HG02840 (cell line): ENCODE measurements around the gene ARL8B.
A peak's percentile ranks its signal among the peaks of the same experiment; 100 is the strongest.
"Not testable (repeated sequence)": the region's sequence is repeated elsewhere in the genome, so short reads cannot be mapped to it uniquely, and the experiment has no call there.

Experiments
- ATAC-seq: cut with Tn5 transposase; IDR thresholded peaks from one replicate; pipeline ENCODE4 v1.9.1; 2021; ENCODE audit warnings: mild to moderate bottlenecking, moderate library complexity, moderate number of reproducible peaks; ENCODE audit not compliant: unreplicated experiment, low FRiP score

The ARL8B gene

GRCh38 chr3:5122030-5122740 lies at the start of gene ARL8B:
Gene ARL8B, plus strand, starts transcription at chr3:5122292. Its CDS starts 174 bp downstream, at chr3:5122466.
- peak; percentile 92 for ATAC-seq

- ATAC-seq: no peak
Measured at GRCh38 chr3:5073374-5074085, 48.6 kb upstream of the ARL8B start.

GRCh38 chr3:5078151-5078550 lies 43.9 kb upstream of the ARL8B start:
- ATAC-seq: no peak

- ATAC-seq: no peak
Measured at GRCh38 chr3:5079761-5080160, 42.3 kb upstream of the ARL8B start.

- ATAC-seq: no peak
Measured at GRCh38 chr3:5080779-5081550, 41.1 kb upstream of the ARL8B start.

- not testable (repeated sequence) for ATAC-seq
Measured at GRCh38 chr3:5081973-5082788, 39.9 kb upstream of the ARL8B start.

- ATAC-seq: no peak
Measured at GRCh38 chr3:5082789-5083115, 39.3 kb upstream of the ARL8B start.

GRCh38 chr3:5084224-5084623 lies 37.9 kb upstream of the ARL8B start:
- no peak for ATAC-seq

- ATAC-seq: no peak
Measured at GRCh38 chr3:5086708-5087107, 35.4 kb upstream of the ARL8B start.

- no peak for ATAC-seq
Measured at GRCh38 chr3:5087209-5087608, 34.9 kb upstream of the ARL8B start.

- no peak for ATAC-seq
Measured at GRCh38 chr3:5090197-5090596, 31.9 kb upstream of the ARL8B start.

- ATAC-seq: no peak
Measured at GRCh38 chr3:5092018-5092417, 30.1 kb upstream of the ARL8B start.

GRCh38 chr3:5093731-5094130 lies 28.4 kb upstream of the ARL8B start:
- no peak for ATAC-seq

GRCh38 chr3:5095886-5096285 lies 26.2 kb upstream of the ARL8B start:
- no peak for ATAC-seq

GRCh38 chr3:5096336-5097008 lies 25.6 kb upstream of the ARL8B start:
- ATAC-seq: no peak

- ATAC-seq: no peak
Measured at GRCh38 chr3:5098346-5098745, 23.7 kb upstream of the ARL8B start.

GRCh38 chr3:5102532-5102931 lies 19.6 kb upstream of the ARL8B start:
- no peak for ATAC-seq

- no peak for ATAC-seq
Measured at GRCh38 chr3:5103743-5104142, 18.3 kb upstream of the ARL8B start.

- ATAC-seq: no peak
Measured at GRCh38 chr3:5105050-5105449, 17.0 kb upstream of the ARL8B start.

- not testable (repeated sequence) for ATAC-seq
Measured at GRCh38 chr3:5106371-5106770, 15.7 kb upstream of the ARL8B start.
